T-helper 1 cell treated with Interleukin-12 subunit alpha and Interleukin-12 subunit beta and Interleukin-4 antibody, amounts not matched to agents 30 ng/mL and 1 ng/mL, for 36 hours (primary cell): ENCODE measurements around the gene FUOM. TPM values are rescaled to one million over a fixed set of nuclear protein-coding genes. Genes with fewer than 3 reads are reported as not detected.

Source experiments
- intact Hi-C: fragments of 100-400 bp; cut with micrococcal nuclease; formaldehyde crosslinking; loops from one replicate; pipeline ENCODE4 v1.15.1; 2024
- total RNA-seq: library from RNA; stranded (reverse); gene quantifications from 2 replicates; pipeline ENCODE4 v1.2.3, GENCODE V29; 2022

FUOM gene, protein sequence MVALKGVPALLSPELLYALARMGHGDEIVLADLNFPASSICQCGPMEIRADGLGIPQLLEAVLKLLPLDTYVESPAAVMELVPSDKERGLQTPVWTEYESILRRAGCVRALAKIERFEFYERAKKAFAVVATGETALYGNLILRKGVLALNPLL
- 14.2 and 17.0 TPM in 2 replicates for total RNA-seq

DNA sequence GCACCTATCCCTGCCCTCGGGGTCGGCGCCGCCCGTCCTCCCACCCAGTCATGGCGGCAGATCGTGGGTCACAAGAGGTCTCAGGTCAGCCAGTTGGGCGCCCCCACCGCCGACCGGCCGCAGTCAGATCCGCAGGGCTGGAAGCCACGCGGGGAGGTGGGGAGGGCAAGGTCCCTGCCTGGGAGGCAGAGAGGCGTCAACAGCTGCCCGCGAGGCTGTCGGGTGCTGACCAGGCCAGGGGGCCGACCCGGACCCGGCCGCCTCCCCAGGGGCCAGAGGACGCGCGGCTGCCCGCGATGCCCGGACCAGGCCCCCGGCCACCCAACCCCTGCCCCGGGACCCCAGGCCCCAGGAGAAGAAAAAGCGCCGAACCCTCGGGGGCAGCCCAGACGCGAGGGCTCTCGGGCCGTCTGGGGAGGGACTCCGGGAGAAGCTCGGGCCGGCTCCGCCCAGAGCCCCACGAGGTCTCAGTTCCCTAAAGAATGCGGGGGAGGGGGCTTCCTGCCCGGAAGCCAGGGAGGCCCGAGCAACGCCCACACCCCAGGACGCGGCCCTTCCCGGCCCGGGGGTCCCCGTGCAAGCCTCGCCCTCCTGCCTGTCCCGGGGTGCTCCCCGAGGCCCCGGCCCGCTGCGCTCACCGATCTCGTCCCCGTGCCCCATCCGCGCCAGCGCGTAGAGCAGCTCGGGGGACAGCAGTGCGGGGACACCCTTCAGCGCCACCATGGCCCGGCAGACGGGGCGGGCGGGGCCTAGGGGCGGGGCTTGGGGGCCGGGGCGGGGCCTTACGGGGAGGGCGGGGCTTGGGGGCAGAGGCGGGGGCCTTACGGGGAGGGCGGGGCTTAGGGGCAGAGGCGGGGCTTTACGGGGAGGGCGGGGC is at the start of gene FUOM:
FUOM (minus strand) TSS at position 735 of the 877 bp plus-strand sequence; CDS start at position 723, 12 bp downstream.
- intact Hi-C loops: loop anchor here (1.0 to 5.0 kb wide), 9 partner anchors 16 to 1170 kb away; partner anchors contain the start of genes CALY, DPYSL4, ECHS1 and MTG1

DNA sequence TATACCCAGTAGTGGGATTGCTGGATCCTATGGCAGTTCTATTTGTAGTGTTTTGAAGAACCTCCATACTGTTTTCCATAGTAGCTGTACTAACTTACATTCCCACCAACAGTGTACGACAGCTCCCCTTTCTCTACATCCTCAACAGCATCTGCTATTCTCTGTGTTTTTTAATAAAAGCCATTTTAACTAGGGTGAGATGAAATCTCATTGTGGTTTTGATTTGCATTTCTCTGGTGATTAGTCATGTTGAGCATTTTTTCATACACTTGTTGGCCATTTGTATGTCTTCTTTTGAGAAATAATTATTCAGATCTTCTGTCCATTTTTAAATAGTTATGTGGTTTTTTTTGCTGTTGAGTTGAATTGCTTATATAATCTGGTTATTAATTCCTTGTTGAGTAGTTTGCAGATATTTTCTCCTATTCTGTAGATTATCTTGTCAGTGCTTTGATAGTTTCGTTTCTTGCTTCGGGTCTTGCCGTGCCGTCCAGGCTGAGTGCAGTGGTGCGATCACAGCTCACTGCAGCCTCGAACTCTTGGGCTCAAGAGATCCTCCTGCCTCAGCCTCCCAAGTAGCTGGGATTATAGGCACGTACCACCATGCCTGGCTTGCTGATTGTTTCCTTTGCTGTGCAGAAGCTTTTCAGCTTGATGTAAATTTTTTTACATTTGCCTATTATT is 48.2 kb upstream of the FUOM start:
- intact Hi-C loops: no loop called here

DNA sequence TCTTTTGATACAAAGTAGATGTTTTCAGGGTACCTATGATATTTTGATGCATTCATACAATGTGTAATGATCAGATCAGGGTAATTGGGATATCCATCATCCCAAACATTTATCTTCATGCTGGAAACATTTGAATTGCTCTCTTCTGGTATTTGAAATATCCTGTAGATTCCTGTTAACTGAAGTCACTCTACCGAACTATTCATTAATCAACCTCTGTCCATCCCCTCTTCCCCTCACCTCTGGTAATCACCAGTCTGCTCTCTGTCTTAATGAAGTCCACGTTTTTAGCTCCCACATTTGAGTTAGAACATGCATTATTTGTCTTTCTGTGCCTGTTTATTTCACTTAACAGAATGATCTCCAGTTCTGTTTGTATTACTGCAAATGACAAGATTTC is 47.5 kb upstream of the FUOM start:
- intact Hi-C loops: no loop called here

GRCh38 chr10:133403784-133404183 is 46.0 kb upstream of the FUOM start:
- intact Hi-C loops: no loop called here

DNA sequence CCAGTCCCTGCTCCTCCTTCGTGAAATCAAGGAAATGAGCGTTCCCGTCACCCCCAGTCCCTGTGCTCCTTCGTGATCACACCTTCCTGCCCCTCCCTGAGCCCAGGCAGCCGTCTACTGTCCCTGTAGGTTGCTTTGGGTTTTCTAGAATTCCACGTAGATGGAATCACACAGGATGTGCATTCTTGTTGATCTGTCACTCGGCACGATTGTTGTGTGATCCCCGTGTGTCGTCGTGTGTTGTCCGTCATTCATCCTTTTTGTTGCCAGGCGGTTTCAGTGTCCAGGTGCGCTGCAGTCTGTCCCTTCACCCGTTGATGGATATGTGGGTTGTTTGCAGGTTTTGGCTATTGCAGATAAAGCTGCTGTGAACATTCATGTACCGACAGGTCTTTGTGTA is 45.5 kb upstream of the FUOM start:
- intact Hi-C loops: no loop called here

- intact Hi-C loops: loop anchor here (1.0 kb wide), 1 partner anchor 12 kb away; no protein-coding TSS in a partner anchor
Measured at GRCh38 chr10:133401981-133402725, 44.3 kb upstream of the FUOM start.

- intact Hi-C loops: loop anchor here (1.0 kb wide), 1 partner anchor 11 kb away; no protein-coding TSS in a partner anchor
Measured at GRCh38 chr10:133401500-133401899, 43.7 kb upstream of the FUOM start.

- intact Hi-C loops: loop anchor here (1.0 kb wide), 1 partner anchor 11 kb away; no protein-coding TSS in a partner anchor
Measured at GRCh38 chr10:133400624-133401424, 43.0 kb upstream of the FUOM start.

DNA sequence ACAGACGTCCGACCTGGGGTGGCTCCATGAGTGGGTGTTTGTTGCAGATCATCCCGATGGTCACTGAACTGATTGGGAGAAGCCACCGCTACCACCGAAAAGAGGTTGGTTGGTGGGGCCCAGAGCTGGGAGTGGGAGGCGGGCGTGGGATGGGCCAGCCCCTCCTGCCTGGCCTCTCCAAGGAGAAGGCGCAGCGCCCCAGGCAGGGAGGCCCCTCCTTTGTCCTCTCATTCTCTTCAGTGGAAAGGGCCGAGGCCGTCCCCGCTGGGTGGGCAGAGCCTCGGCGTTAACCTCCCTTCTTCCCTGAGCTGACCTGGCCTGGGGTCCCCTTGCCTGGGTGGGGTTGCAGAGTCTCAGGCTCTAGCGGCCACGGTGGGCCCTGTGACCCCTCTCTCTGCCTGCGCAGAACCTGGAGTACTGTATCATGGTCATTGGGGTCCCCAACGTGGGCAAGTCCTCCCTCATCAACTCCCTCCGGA is 41.3 kb upstream of the FUOM start:
- intact Hi-C loops: no loop called here

GRCh38 chr10:133397938-133398337 is 40.1 kb upstream of the FUOM start:
- intact Hi-C loops: no loop called here

DNA sequence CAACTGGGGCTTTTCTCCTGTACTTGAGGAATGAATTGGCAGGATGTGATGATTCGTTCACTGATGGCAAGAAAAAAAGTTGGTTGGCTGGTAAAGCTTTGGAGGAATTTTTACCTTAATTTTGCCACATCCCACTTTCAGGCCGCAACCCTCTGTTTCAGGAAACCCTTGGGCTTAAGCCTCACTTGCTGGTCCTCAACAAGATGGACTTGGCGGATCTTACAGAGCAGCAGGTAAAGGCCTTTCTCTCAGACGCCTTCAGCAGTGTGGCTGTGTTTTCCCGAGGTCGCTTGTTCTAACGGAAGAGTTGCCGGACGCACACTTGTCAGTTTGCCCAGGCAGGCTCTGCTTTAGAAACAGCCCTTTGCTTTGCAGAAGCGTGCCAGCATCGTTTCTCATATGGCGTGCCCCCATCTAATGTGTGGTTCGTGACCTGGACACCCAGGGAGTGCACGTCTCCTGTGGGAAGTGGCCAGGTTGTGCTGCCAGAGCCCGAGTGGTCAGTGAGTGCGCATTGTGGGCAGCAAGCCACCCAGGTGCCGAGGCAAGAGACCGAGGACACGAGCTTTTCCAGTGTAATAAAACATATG is 38.3 kb upstream of the FUOM start:
- intact Hi-C loops: no loop called here

GRCh38 chr10:133394801-133395221 is 37.0 kb upstream of the FUOM start:
- intact Hi-C loops: loop anchor here (1.0 to 5.0 kb wide), 6 partner anchors 16 to 1063 kb away; partner anchors contain the start of genes ECHS1, FUOM, LRRC27 and PAOX

GRCh38 chr10:133394064-133394663 is 36.3 kb upstream of the FUOM start, which contains the start of gene MTG1:
TSS of gene MTG1 (plus strand) at chr10:133394157. CDS start at chr10:133394221, 64 bp downstream.
- intact Hi-C loops: loop anchor here (1.0 to 5.0 kb wide), 6 partner anchors 15 to 1062 kb away; partner anchors contain the start of genes ECHS1, FUOM, LRRC27 and PAOX

- intact Hi-C loops: loop anchor here (1.0 to 5.0 kb wide), 6 partner anchors 14 to 1061 kb away; partner anchors contain the start of genes ECHS1, FUOM, LRRC27 and PAOX
Measured at GRCh38 chr10:133393401-133394063, 35.7 kb upstream of the FUOM start.

DNA sequence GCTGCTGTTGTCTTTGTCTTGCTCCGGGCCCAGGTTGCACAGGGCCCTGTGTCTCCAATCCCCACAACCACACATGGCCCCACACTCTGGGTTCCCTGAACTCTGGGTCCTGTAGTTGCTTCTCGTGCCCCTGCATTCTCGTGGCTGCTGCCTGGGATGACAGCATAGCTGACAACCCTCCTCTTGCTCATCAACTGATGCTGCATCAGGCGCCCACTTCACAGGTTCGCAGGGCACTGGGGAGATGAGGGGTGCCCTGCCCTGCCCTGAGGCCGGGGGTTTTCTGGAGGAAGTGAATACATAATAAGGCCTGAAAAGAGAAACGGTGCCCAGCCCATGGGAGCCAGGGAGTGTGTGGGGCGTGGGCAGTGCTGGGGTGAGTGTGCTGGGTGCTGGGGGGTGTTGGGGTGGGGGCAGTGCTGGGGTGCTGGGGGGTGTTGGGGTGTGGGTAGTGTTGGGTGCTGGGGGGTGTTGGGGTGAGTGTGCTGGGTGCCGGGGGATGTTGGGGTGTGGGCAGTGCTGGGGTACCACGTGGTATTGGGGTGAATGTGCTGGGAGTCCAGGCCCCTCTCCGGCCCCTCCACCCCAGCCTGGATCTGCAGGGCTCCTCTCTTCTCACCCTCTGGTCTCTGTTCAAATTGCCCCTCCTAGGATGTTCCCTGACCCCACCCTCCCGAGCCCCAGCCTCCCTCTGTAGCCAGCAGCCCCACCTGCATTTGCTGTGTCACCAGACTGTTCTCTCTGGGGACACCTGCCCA is 34.1 kb upstream of the FUOM start:
- intact Hi-C loops: loop anchor here (5.0 kb wide), 1 partner anchor 1060 kb away; the partner anchor contains the start of gene LRRC27

DNA sequence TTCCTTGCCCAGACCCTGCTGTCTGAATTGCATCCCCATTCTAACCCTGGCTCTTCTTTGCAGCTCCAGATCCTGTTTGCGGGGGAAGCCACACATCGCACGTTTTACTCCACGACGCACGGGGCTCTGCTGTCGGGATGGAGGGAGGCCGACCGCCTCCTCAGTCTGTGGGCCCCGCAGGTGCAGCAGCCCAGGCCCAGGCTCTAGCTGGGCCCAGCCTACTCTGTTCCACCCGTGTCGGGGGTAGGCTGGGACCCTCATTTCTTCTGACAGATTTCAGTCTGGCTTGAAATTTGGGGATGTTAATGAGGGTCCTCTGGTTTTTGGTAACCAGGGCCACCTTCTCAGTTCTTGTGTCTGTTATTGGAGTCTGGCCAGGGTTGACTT is 33.4 kb upstream of the FUOM start:
- intact Hi-C loops: loop anchor here (5.0 kb wide), 1 partner anchor 1059 kb away; the partner anchor contains the start of gene LRRC27

- intact Hi-C loops: loop anchor here (1.0 to 5.0 kb wide), 6 partner anchors 11 to 1058 kb away; partner anchors contain the start of genes ECHS1, FUOM, LRRC27 and PAOX
Measured at GRCh38 chr10:133390597-133391248, 32.9 kb upstream of the FUOM start.
